NT2/D1 (cell line): Measurements from ENCODE around the gene FRMD3.

Experiments
- SUZ12 ChIP-seq: IDR thresholded peaks from 2 replicates; pipeline ENCODE4 v1.6.1; 2011; ENCODE audit not compliant: insufficient read length, insufficient read depth; ENCODE audit errors: extremely low read depth
- ZNF274 ChIP-seq: IDR thresholded peaks from 2 replicates; pipeline ENCODE4 v1.6.1; 2011; ENCODE audit warnings: mild to moderate bottlenecking, low read depth, low read length

DNA sequence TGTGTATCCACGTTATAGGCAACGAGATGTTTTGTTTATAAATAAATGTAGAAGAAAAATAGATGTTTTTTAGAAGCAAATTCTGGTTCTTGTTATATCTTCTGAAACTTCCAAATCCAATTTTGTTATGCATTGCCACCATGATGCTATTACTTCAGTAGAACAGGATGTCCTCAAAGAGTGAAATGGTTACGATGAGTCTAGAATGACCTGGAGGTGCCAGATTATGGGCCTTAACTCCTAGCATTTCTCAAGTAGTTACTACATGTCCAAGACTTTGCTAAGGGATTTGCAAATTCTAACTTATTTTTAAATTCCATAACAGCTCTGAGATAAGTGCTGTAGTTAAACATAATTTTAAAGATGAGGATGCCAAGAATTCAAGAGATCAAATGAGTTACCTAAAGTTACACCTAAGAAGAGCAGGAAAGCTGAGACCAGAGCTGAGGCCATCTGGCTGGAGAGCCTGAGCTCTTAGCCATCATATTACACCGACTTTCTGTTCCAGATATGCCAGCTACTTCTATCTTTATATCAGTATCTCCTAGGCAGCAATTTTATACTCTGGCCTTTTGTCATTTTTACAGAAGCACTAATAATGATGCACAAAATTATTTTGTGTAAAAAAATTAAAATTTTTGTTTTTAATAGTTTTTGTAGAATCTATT lies 302.0 kb downstream of the FRMD3 start:
- TF ChIP-seq ZNF274 (no peak), SUZ12 (no peak)
